Natural killer cell (primary cell): ENCODE data around the gene SCNN1A. TPM values are rescaled to one million over a fixed set of nuclear protein-coding genes. Genes with fewer than 3 reads are reported as not detected.

Experiments
- ATAC-seq, 3 donors: fragments of 150-1000 bp in 2 of 3; fragments of 200-7000 bp in 1 of 3; cut with Tn5 transposase; 1 replicate in 1 of 3; 2 replicates in 2 of 3; pipeline ENCODE4 v1.10.0; 2021; ENCODE audit warnings: mild to moderate bottlenecking in 2 of 3, moderate library complexity in 2 of 3
- DNase-seq, 2 donors: peaks; one replicate each; pipeline versions ENCODE4 v3.0.0 to v3.0.0-alpha.2; 2013 to 2021; ENCODE audit warnings: mixed read lengths in 1 of 2
- H3K27ac ChIP-seq: one replicate; pipeline ENCODE4 v1.5.1; 2013; ENCODE audit warnings: mild to moderate bottlenecking, low read length
- H3K27me3 ChIP-seq: one replicate; pipeline ENCODE4 v1.6.1; 2013; ENCODE audit warnings: low read length; ENCODE audit not compliant: control insufficient read depth, insufficient read depth
- H3K36me3 ChIP-seq: one replicate; pipeline ENCODE4 v1.6.1; 2013; ENCODE audit warnings: low read length; ENCODE audit not compliant: control insufficient read depth, insufficient read depth
- H3K4me1 ChIP-seq: one replicate; pipeline ENCODE4 v1.6.1; 2013; ENCODE audit warnings: low read length; ENCODE audit not compliant: control insufficient read depth, insufficient read depth
- H3K4me3 ChIP-seq: one replicate; pipeline ENCODE4 v1.5.1; 2013; ENCODE audit warnings: low read length
- H3K9me3 ChIP-seq: one replicate; pipeline ENCODE4 v1.6.1; 2013; ENCODE audit warnings: low read length; ENCODE audit not compliant: control insufficient read depth, insufficient read depth
- H3K27ac Mint-ChIP-seq, 2 donors: one replicate each; pipeline ENCODE4 v1.8.0; 2022; ENCODE audit warnings: mild to moderate bottlenecking in 2 of 2, mixed read lengths in 2 of 2, moderate library complexity in 1 of 2
- H3K27me3 Mint-ChIP-seq, 2 donors: one replicate each; pipeline ENCODE4 v1.8.0; 2022; ENCODE audit warnings: low read depth in 2 of 2, mixed read lengths in 2 of 2
- H3K36me3 Mint-ChIP-seq: one replicate; pipeline ENCODE4 v1.8.0; 2022; ENCODE audit warnings: mixed read lengths
- H3K4me1 Mint-ChIP-seq, 2 donors: one replicate each; pipeline ENCODE4 v1.8.0; 2022; ENCODE audit warnings: mixed read lengths in 2 of 2
- H3K4me3 Mint-ChIP-seq: one replicate; pipeline ENCODE4 v1.8.0; 2022; ENCODE audit warnings: mild to moderate bottlenecking, moderate library complexity, mixed read lengths
- H3K9me3 Mint-ChIP-seq, 2 donors: one replicate each; pipeline ENCODE4 v1.8.0; 2022; ENCODE audit warnings: mixed read lengths in 2 of 2
- WGBS: methylation state at CpG from one replicate; pipeline ENCODE4 v1.1.7; 2013; ENCODE audit warnings: missing lambda C conversion rate; ENCODE audit not compliant: insufficient coverage; 5-methylcytosine and 5-hydroxymethylcytosine counted together
- intact Hi-C: fragments of 100-400 bp; cut with micrococcal nuclease; formaldehyde crosslinking; loops from one replicate; pipeline ENCODE4 v1.14.2; 2022
- total RNA-seq, 4 donors: library from RNA; stranded (reverse); fragments of 120-200 nt in 1 of 4; gene quantifications; one replicate each; pipeline versions ENCODE4 v1.2.3 to v1.2.4, GENCODE V29; 2013 to 2022
- TF ChIP-seq, protein P1 (sequence below): fragments of 200-600 bp; IDR thresholded peaks from one replicate; pipeline ENCODE4 v1.8.0; 2022; ENCODE audit warnings: antibody characterized with exemption

SCNN1A gene
- total RNA-seq, 3 donors from 2014 or later (not counting 1 experiment from before 2014, with no cell fraction given), result 1.5 to 3.0 (median 1.5) TPM

DNA sequence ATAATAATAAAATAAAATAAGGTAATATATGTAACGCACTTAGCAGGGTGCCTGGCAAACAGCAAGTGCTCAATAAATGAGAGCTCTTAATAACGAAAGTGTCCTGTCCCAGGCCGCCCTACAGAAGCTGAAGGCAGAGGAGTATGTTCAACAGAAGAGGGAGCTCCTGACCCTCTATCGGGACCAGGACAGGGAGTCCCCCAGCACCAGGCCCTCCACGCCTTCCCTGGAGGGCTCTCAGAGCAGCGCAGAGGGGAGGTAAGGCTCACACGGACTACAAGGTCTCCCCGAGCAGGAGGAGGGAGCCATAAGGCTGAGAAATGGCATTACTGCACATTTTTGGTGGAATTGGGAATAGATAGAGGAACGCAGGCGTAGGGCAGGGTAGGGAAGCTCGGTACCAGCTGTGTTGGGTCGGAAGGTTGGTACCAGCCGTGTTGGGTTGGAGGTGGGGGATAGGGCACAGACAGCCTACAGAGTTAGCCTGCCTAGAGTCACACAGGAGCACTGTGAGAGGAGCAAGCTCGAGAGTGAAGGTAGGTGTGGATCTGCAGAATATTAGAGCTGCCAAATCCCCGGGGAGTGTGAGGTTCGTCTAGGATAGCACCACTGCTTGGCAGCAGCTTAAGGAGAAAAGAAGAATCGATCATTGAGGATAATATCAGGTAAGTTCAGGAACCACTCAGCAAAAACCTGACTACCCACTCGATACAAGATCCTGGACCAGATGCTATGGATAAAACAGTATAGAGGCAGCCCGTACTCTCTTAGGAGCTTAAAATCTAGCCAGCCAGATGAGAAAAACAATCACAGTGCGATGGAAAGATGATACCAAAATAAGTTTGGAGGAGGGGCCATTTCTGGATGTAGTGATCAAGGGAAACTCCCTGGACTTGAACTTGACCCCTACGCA lies 48.8 kb downstream of the SCNN1A start:
- DNase-seq (peak in 1 of 2 donors; percentile 48), ATAC-seq (no peak)
- H3K4me1 Mint-ChIP-seq, result peaks cover 45 to 65% of the 10 kb centered on the region in 2 donors
- H3K4me3 Mint-ChIP-seq, result no peak overlapping the region
- H3K27me3 Mint-ChIP-seq, result no peaks in the 10 kb centered on the region
- Histone ChIP-seq H3K4me3 (no peak overlapping the region), H3K4me1 (peaks cover 55% of the 10 kb centered on the region), H3K27ac (no peak overlapping the region), H3K27me3 (no peaks in the 10 kb centered on the region), H3K9me3 (no peaks in the 10 kb centered on the region), H3K36me3 (peaks cover 46% of the 10 kb centered on the region)
- H3K9me3 Mint-ChIP-seq, result no peaks in the 10 kb centered on the region
- peaks cover 8% of the 10 kb centered on the region for H3K36me3 Mint-ChIP-seq
- peak overlapping the region; percentile 87 to 90 for H3K27ac Mint-ChIP-seq
- TF ChIP-seq, protein P1, sequence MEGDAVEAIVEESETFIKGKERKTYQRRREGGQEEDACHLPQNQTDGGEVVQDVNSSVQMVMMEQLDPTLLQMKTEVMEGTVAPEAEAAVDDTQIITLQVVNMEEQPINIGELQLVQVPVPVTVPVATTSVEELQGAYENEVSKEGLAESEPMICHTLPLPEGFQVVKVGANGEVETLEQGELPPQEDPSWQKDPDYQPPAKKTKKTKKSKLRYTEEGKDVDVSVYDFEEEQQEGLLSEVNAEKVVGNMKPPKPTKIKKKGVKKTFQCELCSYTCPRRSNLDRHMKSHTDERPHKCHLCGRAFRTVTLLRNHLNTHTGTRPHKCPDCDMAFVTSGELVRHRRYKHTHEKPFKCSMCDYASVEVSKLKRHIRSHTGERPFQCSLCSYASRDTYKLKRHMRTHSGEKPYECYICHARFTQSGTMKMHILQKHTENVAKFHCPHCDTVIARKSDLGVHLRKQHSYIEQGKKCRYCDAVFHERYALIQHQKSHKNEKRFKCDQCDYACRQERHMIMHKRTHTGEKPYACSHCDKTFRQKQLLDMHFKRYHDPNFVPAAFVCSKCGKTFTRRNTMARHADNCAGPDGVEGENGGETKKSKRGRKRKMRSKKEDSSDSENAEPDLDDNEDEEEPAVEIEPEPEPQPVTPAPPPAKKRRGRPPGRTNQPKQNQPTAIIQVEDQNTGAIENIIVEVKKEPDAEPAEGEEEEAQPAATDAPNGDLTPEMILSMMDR, result no peak
- intact Hi-C loops, result no loop called here
- 81% methylated on average over 21 of the region's 21 CpGs for WGBS

DNA sequence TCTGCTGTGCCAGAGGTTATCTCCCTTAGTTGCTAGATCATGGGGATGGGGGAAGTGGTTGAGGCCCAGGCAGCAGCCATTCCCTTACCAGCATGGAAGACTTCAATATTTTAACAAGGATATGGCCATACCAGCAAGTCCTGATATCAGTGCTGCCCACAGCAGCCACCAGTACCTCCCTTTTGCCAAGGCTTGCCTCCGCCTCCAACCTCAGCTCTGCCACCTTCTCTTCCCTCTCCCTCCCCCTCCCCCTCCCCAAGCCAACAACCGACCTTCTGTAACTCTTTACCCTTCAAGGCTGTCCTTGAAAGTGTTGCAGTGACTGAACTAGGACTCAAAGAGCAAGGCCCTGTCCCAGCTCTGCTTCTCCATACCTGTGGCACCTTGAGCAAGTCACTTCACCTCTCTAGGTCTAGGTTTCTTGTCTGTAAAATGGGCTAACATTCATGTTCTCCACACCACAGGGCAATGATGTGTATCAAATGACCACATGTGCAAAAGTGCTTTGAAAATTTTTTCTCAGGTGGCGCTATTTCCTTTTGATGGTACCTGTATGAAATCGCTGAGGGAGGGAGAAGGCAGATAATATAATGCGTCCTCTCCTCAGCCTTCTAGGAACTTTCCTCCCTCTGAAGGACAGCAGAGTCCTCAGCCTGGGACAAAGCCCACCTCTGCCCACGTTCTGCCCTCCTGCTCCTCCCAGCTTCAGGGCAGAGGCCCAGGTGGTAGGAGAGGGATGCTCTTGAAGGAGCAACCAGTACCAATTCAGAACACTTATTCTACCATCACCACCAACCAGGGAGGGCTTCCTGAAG lies 50.2 kb downstream of the SCNN1A start:
- Histone ChIP-seq H3K27ac (peak overlapping the region; percentile 39), H3K4me1 (peaks cover 46% of the 10 kb centered on the region), H3K9me3 (no peaks in the 10 kb centered on the region), H3K27me3 (no peaks in the 10 kb centered on the region), H3K4me3 (no peak overlapping the region), H3K36me3 (peaks cover 32% of the 10 kb centered on the region)
- H3K4me3 Mint-ChIP-seq, result no peak overlapping the region
- ATAC-seq, result no peak
- no peaks in the 10 kb centered on the region for H3K27me3 Mint-ChIP-seq
- peaks cover 40 to 57% of the 10 kb centered on the region in 2 donors for H3K4me1 Mint-ChIP-seq
- WGBS, result 34% methylated on average over 3 of the region's 6 CpGs
- intact Hi-C loops, result loop anchor here (5.0 kb wide), 1 partner anchor 207 kb away; the partner anchor contains the start of gene GAPDH
- no peak for DNase-seq
- H3K27ac Mint-ChIP-seq, result peak overlapping the region; percentile 87 to 90
- TF ChIP-seq, protein P1, result no peak
- H3K9me3 Mint-ChIP-seq, result no peaks in the 10 kb centered on the region
- no peaks in the 10 kb centered on the region for H3K36me3 Mint-ChIP-seq

- Histone ChIP-seq H3K27me3 (no peaks in the 10 kb centered on the region), H3K36me3 (peaks cover 25% of the 10 kb centered on the region), H3K9me3 (no peaks in the 10 kb centered on the region), H3K4me1 (peaks cover 46% of the 10 kb centered on the region), H3K4me3 (no peak overlapping the region), H3K27ac (peak overlapping the region; percentile 39)
- TF ChIP-seq, protein P1, result no peak
- peak overlapping the region; percentile 91 for H3K4me3 Mint-ChIP-seq
- no peaks in the 10 kb centered on the region for H3K36me3 Mint-ChIP-seq
- WGBS, result 31% methylated on average over 8 of the region's 19 CpGs
- H3K9me3 Mint-ChIP-seq, result no peaks in the 10 kb centered on the region
- intact Hi-C loops, result loop anchor here (1.0 to 5.0 kb wide), 3 partner anchors 11 to 208 kb away; partner anchors contain the start of gene GAPDH
- H3K27me3 Mint-ChIP-seq, result no peaks in the 10 kb centered on the region
- ATAC-seq, result no peak
- H3K4me1 Mint-ChIP-seq, result peaks cover 48 to 62% of the 10 kb centered on the region in 2 donors
- no peak for DNase-seq
- H3K27ac Mint-ChIP-seq, result peak overlapping the region; percentile 87 to 90
Measured at GRCh38 chr12:6323995-6324711, 51.2 kb downstream of the SCNN1A start.
